Omental fat pad (tissue), 4 donors: ENCODE measurements around the gene NUDT17. TPM values are rescaled to one million over a fixed set of nuclear protein-coding genes. Genes with fewer than 3 reads are reported as not detected.
A peak's percentile ranks its signal among the peaks of the same experiment; 100 is the strongest.

Experiments
- ATAC-seq: fragments of 150-250 bp; one replicate; pipeline ENCODE4 v1.9.1; 2016; ENCODE audit warnings: mild to moderate bottlenecking, moderate library complexity; ENCODE audit not compliant: low FRiP score
- DNase-seq: peaks from one replicate; pipeline ENCODE4 v3.0.0-alpha.2; 2019; ENCODE audit warnings: low spot score
- CTCF ChIP-seq, 3 donors: fragments of 450-650 bp; IDR thresholded peaks; one replicate each; pipeline ENCODE4 v1.5.1; 2016 to 2017; ENCODE audit warnings: antibody characterized with exemption in 3 of 3, mild to moderate bottlenecking in 3 of 3, moderate library complexity in 2 of 3
- total RNA-seq, 4 donors: library from RNA; depleted of rRNA; stranded (reverse); fragments of >200 nt; gene quantifications; one replicate each; pipeline ENCODE4 v1.1.0, GENCODE V29; 2016

NUDT17 gene
- total RNA-seq, 4 donors from 2014 or later, result 1.7 to 4.0 (median 2.2) TPM

- ATAC-seq (no peak), DNase-seq (no peak)
Measured at GRCh38 chr1:145849356-145850160, 4.1 kb downstream of the NUDT17 start.

GRCh38 chr1:145855426-145855948 is 10.1 kb downstream of the NUDT17 start:
- DNase-seq (no peak), ATAC-seq (no peak)
- no peak for TF ChIP-seq CTCF (IDR thresholded peaks at IDR 0.05)

More at GRCh38 chr1:145849356-145850160, 4.1 kb downstream of the NUDT17 start:
- no peak for TF ChIP-seq CTCF (IDR thresholded peaks at IDR 0.05)

- no peak for TF ChIP-seq CTCF (IDR thresholded peaks at IDR 0.05)
- ATAC-seq (no peak), DNase-seq (no peak)
Measured at GRCh38 chr1:145857170-145857569, 11.7 kb downstream of the NUDT17 start.

- DNase-seq (no peak), ATAC-seq (peak; percentile 16)
- no peak for TF ChIP-seq CTCF (IDR thresholded peaks at IDR 0.05)
Measured at GRCh38 chr1:145858238-145858900, 12.9 kb downstream of the NUDT17 start.

GRCh38 chr1:145858901-145859490 is 13.6 kb downstream of the NUDT17 start, which contains the start of gene PIAS3:
PIAS3 (minus strand) TSS chr1:145859081; CDS start chr1:145858990, 91 bp downstream.
- peak; percentile 79 for DNase-seq
- ATAC-seq, result peak; percentile 98
- TF ChIP-seq CTCF (IDR thresholded peaks at IDR 0.05), result no peak

GRCh38 chr1:145859491-145860023 is 14.1 kb downstream of the NUDT17 start:
- DNase-seq, result peak; percentile 65
- ATAC-seq, result peak; percentile 92
- TF ChIP-seq CTCF (IDR thresholded peaks at IDR 0.05), result no peak
